ENCODE measurements around the gene HBA2. TPM values are rescaled to one million over a fixed set of nuclear protein-coding genes. Genes with fewer than 3 reads are reported as not detected.
"Not testable (repeated sequence)": the region's sequence is repeated elsewhere in the genome, so short reads cannot be mapped to it uniquely, and the experiment has no call there.

HBA2 gene
- total RNA-seq, 1 donor from 2014 or later = not detected

DNA sequence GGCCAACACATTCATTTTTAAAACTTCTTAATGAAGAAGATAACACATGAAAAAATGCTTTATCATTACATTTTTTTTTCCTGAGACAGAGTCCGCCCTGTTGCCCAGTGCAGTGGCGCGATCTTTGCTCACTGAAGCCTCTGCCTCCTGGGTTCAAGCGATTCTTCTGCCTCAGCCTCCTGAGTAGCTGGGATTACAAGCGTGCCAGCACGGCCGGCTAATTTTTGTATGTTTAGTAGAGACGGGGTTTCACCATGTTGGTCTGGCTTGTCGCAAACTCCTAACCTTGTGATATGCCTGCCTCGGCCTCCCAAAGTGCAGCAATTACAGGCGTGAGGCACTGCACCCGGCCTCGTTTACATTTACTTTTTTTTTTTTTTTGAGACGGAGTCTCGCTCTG lies 20.8 kb downstream of the HBA2 start:
- no peak overlapping the region for H3K4me3 Mint-ChIP-seq (ENCODE audit: unreplicated experiment)
- no peaks in the 10 kb centered on the region for H3K9me3 Mint-ChIP-seq (ENCODE audit: low read depth)
- H3K36me3 Mint-ChIP-seq (ENCODE audit: low read depth) = peaks cover 48% of the 10 kb centered on the region
- no peak for DNase-seq (ENCODE audit: low spot score)
- no peak for TF ChIP-seq CTCF (IDR thresholded peaks at IDR 0.05)
- no peak overlapping the region for H3K27ac Mint-ChIP-seq (ENCODE audit: unreplicated experiment)
- no peaks in the 10 kb centered on the region for H3K4me1 Mint-ChIP-seq (ENCODE audit: low read depth)
- H3K27me3 Mint-ChIP-seq (ENCODE audit: low read depth) = no peaks in the 10 kb centered on the region

GRCh38 chr16:194516-194915 lies 21.8 kb downstream of the HBA2 start:
- H3K4me3 Mint-ChIP-seq (ENCODE audit: unreplicated experiment) = no peak overlapping the region
- no peak overlapping the region for H3K27ac Mint-ChIP-seq (ENCODE audit: unreplicated experiment)
- H3K27me3 Mint-ChIP-seq (ENCODE audit: low read depth) = no peaks in the 10 kb centered on the region
- peaks cover 43% of the 10 kb centered on the region for H3K36me3 Mint-ChIP-seq (ENCODE audit: low read depth)
- TF ChIP-seq CTCF (IDR thresholded peaks at IDR 0.05) = no peak
- no peak for DNase-seq (ENCODE audit: low spot score)
- no peaks in the 10 kb centered on the region for H3K9me3 Mint-ChIP-seq (ENCODE audit: low read depth)
- no peaks in the 10 kb centered on the region for H3K4me1 Mint-ChIP-seq (ENCODE audit: low read depth)

DNA sequence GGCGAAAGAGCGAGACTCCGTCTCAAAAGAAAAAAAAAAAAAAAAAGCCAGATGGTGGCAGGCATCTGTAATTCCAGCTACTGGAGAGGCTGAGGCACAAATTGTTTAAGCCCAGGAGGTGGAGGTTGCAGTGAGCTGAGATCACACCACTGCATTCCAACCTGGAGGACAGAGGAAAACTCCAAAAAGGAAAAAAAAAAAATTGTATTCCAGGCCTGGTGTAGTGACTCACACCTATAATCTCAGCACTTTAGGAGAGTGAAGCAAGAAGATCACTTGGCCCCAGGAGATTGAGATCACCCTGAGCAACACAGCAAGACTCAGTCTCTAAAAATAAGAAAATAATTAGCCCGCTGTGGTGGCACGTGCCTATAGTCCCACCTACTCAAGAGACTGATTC lies 27.7 kb downstream of the HBA2 start:
- H3K36me3 Mint-ChIP-seq (ENCODE audit: low read depth) = peaks cover 29% of the 10 kb centered on the region
- H3K4me1 Mint-ChIP-seq (ENCODE audit: low read depth) = no peaks in the 10 kb centered on the region
- H3K9me3 Mint-ChIP-seq (ENCODE audit: low read depth) = no peaks in the 10 kb centered on the region
- H3K27ac Mint-ChIP-seq (ENCODE audit: unreplicated experiment) = no peak overlapping the region
- DNase-seq (ENCODE audit: low spot score) = no peak
- no peaks in the 10 kb centered on the region for H3K27me3 Mint-ChIP-seq (ENCODE audit: low read depth)
- TF ChIP-seq CTCF (IDR thresholded peaks at IDR 0.05) = no peak
- H3K4me3 Mint-ChIP-seq (ENCODE audit: unreplicated experiment) = no peak overlapping the region

DNA sequence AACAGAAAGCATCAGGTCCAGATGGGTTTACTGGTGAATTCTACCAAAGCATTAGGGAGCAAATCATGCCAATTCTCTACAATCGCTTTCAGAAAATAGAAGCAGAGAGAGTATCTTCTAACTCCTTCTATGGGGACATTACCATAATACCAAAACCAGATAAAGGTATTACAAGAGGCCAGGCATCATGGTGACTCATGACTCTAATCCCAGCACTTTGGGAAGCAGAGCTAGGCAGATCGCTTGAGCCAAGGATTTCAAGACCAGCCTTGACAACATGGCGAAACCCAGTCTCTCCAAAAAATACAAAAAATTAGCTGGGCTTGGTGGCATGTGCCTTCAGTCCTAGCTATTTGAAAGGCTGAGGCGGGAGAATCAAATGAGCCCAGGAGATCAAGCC lies 30.6 kb downstream of the HBA2 start:
- no peak for DNase-seq (ENCODE audit: low spot score)
- Mint-ChIP-seq H3K9me3 (ENCODE audit: low read depth) (no peaks in the 10 kb centered on the region), H3K36me3 (ENCODE audit: low read depth) (peaks cover 34% of the 10 kb centered on the region), H3K27me3 (ENCODE audit: low read depth) (no peaks in the 10 kb centered on the region), H3K4me3 (ENCODE audit: unreplicated experiment) (no peak overlapping the region), H3K4me1 (ENCODE audit: low read depth) (no peaks in the 10 kb centered on the region), H3K27ac (ENCODE audit: unreplicated experiment) (no peak overlapping the region)
- no peak for TF ChIP-seq CTCF (IDR thresholded peaks at IDR 0.05)

DNA sequence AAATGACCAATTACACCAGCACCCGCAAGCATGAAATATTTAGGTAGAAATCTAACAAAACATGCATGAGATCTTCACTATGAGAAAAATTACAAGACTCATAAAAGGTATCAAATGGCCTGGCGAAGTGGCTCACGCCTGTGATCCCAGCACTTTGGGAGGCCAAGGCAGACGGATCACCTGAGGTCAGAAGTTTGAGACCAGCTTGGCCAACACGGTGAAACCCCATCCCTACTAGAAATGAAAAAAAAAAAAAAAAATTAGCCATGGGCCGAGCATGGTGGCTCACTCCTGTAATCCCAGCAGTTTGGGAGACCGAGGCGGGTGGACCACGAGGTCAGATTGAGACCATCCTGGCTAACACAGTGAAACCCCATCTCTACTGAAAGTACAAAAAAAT lies 31.4 kb downstream of the HBA2 start:
- H3K4me1 Mint-ChIP-seq (ENCODE audit: low read depth); H3K4me3 Mint-ChIP-seq (ENCODE audit: unreplicated experiment); H3K9me3 Mint-ChIP-seq (ENCODE audit: low read depth); DNase-seq (ENCODE audit: low spot score); H3K27me3 Mint-ChIP-seq (ENCODE audit: low read depth); H3K27ac Mint-ChIP-seq (ENCODE audit: unreplicated experiment): not testable (repeated sequence)
- H3K36me3 Mint-ChIP-seq (ENCODE audit: low read depth) = peaks cover 35% of the 10 kb centered on the region

- not testable (repeated sequence) for DNase-seq (ENCODE audit: low spot score); H3K27me3 Mint-ChIP-seq (ENCODE audit: low read depth)
- peaks cover 27% of the 10 kb centered on the region for H3K36me3 Mint-ChIP-seq (ENCODE audit: low read depth)
Measured at GRCh38 chr16:209359-209758, 36.7 kb downstream of the HBA2 start.

DNA sequence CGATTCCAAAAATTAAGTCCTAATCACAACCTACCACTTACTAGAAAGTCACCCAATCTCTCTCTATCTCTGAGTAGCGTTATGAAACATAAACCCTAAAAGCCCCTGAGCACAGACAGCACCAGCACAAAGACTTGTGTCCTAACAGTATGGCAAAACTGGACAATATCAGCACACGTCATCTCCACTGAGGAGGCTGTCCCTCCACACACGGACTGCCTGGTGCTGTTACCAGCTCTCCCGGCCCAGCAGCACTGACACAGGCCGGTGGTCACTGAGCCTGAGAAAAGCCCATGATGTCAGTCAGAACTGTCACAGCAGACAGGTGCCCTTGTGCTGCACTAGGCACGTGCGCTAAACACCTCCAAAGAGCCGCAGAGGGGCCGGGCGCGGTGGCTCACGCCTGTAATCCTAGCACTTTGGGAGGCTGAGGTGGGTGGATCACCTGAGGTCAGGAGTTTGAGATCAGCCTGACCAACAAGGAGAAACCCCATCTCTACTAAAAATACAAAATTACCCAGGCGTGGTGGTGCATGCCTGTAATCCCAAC lies 39.0 kb downstream of the HBA2 start:
- Mint-ChIP-seq H3K36me3 (ENCODE audit: low read depth) (peaks cover 25% of the 10 kb centered on the region), H3K27ac (ENCODE audit: unreplicated experiment) (peak overlapping the region; percentile 9)
- not testable (repeated sequence) for H3K4me1 Mint-ChIP-seq (ENCODE audit: low read depth); H3K9me3 Mint-ChIP-seq (ENCODE audit: low read depth); H3K4me3 Mint-ChIP-seq (ENCODE audit: unreplicated experiment); DNase-seq (ENCODE audit: low spot score); H3K27me3 Mint-ChIP-seq (ENCODE audit: low read depth)

More at GRCh38 chr16:209359-209758, 36.7 kb downstream of the HBA2 start:
- H3K4me3 Mint-ChIP-seq (ENCODE audit: unreplicated experiment); H3K27ac Mint-ChIP-seq (ENCODE audit: unreplicated experiment); H3K4me1 Mint-ChIP-seq (ENCODE audit: low read depth); H3K9me3 Mint-ChIP-seq (ENCODE audit: low read depth): not testable (repeated sequence)

Data from chondrocyte (in vitro differentiated cells).